Camera-type eye (tissue), 1 donor: ENCODE data around the gene ROS1. TPM values are rescaled to one million over a fixed set of nuclear protein-coding genes. Genes with fewer than 3 reads are reported as not detected.

Experiments used
- total RNA-seq: library from RNA; depleted of rRNA; stranded (reverse); fragments of >200 nt; gene quantifications from one replicate; pipeline ENCODE4 v1.2.3, GENCODE V29; 2014

The ROS1 gene
- not detected for total RNA-seq

DNA sequence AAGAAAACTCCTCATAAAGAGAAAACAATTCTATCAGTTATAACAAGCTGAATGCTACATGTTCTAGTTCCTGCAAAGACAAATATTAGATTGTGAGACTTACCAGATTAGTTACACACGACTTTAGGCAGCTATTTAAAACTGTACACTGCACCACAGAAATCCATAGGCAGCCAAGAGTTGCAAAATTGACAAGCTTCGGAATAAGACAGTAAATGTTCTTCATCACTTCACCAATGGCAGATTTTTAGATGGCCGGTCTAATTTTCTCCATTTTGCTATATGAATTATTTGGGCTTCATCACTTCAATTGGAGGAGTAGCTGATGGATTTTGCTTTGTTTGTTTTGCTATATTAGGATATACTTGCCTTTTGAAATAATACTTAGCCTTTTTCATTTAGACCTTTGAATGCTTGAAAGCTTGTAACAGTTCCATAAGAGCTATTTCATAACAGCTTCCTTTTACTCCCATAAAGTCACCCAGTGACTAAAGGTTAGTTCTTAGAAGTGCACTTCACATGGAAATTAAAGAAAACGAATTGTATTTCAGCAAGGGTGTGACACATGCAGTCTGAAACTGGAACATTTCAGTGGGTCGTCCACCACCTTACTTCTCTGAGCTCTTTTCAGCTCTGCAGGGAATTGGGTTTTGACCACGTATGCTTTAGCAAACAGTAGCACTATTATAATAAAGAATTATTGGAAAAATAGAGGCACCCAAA lies at the start of gene ROS1:
ROS1 (minus strand) TSS at position 512 of the 723 bp plus-strand sequence; CDS start at position 226, 286 bp downstream.

DNA sequence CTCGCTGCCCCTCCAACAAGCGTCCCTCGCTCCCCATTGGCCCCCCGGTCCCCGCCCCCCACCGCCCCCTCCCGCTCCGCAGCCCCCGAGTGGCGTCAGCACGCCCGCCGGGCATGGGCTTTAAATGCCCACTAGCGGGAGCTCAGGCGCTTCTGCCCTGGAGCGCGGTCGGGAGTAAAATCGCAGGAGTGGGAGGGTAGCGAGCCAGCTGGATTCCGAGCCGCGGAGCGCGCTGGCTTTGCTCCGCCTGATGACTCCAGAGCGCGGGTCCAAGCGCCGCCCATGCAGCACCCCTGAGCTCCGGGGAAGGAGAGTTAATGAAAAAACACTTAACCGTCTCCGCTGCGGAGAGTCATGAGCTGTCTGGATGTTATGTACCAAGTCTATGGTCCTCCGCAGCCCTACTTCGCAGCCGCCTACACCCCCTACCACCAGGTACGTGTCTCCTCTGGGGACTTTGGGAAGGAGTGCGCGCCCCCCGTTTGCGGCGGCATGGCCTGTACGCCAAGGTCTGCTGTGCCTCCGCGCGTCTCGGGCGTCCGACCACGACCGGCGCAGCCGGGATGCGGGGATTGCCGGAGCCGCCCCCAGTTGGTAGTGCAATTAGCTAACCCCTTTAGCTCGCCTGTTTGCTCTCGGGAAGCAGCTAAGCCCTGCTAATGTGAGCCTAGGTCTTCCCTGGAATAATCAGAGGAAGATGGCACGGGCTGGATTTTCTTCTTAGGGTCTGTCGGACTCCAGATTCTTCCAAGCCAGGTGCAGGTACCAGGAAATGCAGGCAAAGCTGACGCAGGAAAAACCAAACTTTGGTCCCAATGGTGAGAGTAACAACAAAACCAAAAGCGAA lies 160.1 kb downstream of the ROS1 start, which contains the start of gene VGLL2:
VGLL2 (plus strand) TSS at position 149 of the 847 bp plus-strand sequence; CDS start at position 355, 206 bp downstream.

Other genes with a start within 250 kb of the ROS1 start
- 2.8 TPM for gene VGLL2, start 160.4 kb downstream of the ROS1 start, total RNA-seq
- gene DCBLD1, start 56.7 kb upstream of the ROS1 start, total RNA-seq = 7.4 TPM
- gene GOPC, start 176.6 kb upstream of the ROS1 start, total RNA-seq = 78.6 TPM
- 27.1 TPM for gene NUS1, start 249.5 kb upstream of the ROS1 start, total RNA-seq